HG03575 (cell line): ENCODE measurements around the gene FCGR3B.
"Not testable (repeated sequence)": the region's sequence is repeated elsewhere in the genome, so short reads cannot be mapped to it uniquely, and the experiment has no call there.

Experiments used
- ATAC-seq: cut with Tn5 transposase; IDR thresholded peaks from one replicate; pipeline ENCODE4 v1.9.1; 2021; ENCODE audit not compliant: unreplicated experiment, insufficient number of reproducible peaks, low FRiP score; ENCODE audit errors: extremely low read depth

Gene FCGR3B

DNA sequence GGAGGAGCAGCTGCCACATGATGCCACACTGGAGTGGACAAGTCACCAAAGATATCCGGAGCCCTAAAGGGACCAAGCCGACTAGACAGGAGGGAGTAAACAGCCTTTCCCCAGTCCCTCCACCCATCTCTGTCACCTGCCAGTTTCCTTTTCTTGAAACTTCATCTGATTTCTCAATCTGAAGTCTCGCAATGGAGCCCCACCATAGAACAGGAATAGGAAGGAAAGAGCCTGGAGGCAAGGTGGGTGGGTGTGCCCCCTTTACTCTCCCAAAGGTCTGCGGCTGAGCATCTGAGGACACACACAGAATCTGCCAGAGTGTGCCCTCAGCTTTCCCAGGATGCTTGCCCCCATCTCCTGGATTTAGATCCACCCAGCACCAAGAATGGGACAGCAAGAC is at the start of gene FCGR3B:
Gene FCGR3B (minus strand): TSS at position 101 of the 400 bp plus-strand sequence. CDS start 82 bp downstream, at position 19.
- no peak for ATAC-seq

DNA sequence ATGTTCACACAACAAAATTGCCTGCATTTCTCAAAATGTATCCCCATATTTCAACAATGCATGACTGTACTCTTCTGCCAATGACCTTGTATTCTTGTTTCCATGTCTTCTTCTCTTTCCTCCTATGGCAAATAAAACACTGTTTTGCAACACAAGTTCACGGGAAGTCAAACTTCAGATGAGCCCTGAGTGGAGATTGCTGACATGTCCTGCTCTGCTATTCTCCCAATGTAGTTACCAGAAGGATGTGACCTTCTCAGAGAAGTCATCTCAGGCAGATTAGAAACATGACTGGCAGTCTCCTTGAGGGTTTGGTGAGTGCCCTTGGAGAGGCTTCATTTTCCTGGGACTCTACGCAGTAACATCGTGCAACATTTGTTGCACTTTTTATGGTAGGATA is 47.5 kb upstream of the FCGR3B start:
- ATAC-seq = no peak

DNA sequence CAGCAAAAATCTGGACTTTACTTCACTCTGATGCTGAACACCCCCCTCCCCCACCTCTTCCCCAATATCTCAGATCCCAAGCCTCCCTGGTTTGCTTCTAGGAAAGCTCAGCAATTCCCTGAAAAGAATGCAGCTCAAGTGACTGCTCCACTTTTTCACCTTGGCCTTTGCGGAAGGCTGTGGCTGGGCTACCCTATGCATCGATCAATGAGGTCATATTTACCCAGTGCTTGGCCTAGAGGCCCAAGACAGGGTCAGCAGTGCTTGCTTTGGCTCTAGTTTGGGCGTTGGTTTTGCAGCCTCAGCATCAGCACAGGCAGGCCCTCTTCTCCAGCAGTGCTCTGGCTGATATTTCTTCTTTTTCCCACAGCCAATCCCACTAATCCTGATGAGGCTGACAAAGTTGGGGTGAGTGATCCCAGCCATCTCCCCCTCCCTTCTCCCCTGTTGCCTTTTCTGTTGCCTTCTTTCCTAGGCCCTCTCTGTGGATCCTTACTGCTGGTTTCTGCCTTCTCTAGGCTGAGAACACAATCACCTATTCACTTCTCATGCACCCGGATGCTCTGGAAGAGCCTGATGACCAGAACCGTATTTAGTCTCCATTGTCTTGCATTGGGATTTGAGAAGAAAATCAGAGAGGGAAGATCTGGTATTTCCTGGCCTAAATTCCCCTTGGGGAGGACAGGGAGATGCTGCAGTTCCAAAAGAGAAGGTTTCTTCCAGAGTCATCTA is 46.1 kb upstream of the FCGR3B start:
- no peak for ATAC-seq

DNA sequence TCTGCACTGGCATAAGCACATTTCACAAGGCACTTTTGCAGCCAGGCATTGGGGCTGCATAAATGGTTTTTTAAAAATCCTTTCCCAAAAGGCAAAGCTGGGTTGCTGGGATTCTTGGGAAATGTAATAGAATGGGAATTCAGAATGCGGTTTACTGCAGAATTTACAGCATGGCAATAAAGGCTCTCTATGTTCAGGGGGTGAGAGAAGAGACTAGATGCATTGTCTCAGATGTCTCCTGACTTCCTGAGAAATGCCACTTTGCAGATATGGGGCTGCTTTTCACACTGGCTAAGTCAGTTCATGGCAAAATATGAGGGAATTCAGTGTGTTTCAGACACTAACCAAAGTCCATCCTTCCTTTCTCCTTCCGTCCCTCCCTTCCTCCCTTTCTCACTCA is 45.5 kb upstream of the FCGR3B start:
- no peak for ATAC-seq

DNA sequence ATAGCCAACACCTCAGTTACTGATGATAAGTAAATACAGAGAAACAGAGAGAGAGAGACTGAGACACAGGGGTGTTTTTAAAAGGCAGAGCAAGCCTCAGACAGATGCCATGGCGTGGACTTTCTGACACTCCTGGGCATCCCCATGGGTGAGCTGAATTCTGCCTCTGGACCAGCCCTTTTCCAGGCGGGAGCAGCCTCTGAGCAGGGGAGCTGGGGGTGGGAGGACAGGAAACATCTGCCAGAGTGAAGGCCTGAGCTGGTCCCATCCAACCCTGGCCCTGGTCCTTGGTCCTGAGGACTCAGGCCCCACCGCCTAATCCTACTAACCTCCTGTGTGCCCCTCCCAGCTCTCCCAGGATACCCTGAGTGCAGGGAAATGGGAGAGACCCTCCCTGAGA is 43.9 kb upstream of the FCGR3B start:
- ATAC-seq = not testable (repeated sequence)

DNA sequence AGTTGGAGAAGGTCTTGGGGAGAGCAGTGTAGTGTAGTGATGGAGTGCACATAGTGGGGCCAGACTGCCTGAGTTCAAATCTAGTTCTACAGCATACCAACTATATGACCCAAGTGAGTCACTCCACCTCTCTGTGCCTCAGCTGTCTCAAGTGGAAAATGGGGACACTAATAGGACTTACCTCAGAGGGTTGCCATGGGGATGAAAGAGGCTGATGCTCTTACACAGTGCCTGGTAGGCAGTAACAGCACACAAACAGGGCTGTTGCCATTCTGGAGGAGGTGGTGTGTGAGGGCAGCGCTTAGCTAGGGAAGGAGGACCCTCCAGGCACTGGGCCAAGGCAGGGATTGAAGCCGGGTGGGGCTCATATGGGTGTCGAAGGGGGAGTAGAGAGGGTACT is 43.5 kb upstream of the FCGR3B start:
- ATAC-seq = not testable (repeated sequence)

DNA sequence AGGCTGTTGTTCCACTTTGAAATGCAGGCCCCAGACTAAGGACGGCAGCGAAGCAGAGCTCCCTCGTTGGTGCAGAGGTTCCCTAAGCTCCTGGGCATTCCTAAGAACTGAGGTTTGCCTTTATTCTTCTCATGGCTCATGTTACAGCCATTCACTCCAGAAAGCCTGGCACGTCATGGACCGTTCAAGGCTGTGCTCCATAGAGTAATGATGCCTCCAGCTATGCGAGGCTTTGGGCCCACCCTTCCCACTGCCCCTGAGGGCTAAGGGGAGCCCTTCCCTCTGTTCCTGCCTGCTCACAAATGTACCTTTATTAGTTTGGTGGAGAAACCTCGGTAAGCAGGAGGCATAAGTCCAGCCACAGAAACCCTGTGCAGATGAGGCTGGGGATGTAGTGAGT is 42.5 kb upstream of the FCGR3B start:
- not testable (repeated sequence) for ATAC-seq

DNA sequence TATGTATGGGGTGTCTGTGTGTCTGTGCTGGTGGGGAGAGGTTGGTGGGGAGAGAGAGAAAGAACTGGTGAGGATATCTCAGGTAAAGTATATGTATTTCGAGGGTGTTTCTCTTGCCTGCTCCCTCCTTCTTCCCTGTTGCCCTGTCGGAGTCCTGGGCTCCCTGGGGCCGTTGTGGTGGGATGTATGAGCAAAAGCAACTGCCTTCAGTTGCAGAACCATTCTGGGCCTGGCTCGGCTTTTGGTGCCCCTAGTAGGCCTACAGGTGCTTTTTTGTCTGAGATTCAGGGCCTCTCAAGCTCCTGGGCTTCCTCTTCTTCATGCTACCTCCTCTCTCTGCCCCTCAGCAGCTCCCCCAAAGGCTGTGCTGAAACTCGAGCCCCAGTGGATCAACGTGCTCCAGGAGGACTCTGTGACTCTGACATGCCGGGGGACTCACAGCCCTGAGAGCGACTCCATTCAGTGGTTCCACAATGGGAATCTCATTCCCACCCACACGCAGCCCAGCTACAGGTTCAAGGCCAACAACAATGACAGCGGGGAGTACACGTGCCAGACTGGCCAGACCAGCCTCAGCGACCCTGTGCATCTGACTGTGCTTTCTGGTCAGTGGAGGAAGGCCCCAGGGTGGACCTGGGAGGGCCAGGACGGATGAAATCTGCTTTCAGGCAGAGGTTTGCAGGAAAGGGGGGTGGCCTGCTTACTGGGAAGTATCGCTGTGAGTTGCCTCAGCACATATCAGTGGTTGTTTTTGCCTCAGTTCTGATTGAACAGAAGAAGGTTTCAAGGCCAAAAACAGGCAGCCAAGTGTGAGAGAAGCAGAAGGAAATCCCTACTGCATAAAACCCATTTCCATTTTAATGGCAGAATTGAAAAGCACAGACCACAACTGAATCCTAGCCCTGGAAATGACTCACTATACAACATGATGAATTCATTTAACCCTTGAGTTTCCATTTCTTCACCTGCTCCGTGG is 40.4 kb upstream of the FCGR3B start:
- not testable (repeated sequence) for ATAC-seq

DNA sequence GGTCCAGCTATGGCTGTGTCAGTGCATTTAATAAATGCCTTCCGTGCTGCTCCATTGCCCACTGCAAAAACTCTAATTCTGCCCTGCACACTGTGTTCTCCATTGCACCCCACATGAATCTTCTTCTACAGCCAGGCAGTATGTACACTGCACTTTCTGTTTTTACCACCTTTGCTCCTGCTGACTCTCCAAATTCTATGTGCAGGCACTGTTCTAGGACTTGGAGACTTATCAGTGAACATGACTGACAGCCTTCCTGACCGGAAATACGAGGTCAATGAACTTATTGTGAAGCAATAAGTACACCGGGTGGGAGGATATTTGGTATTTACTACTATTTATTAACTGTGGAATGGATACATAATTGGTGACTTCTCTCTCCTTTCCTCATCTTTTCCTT is 33.7 kb upstream of the FCGR3B start:
- not testable (repeated sequence) for ATAC-seq

DNA sequence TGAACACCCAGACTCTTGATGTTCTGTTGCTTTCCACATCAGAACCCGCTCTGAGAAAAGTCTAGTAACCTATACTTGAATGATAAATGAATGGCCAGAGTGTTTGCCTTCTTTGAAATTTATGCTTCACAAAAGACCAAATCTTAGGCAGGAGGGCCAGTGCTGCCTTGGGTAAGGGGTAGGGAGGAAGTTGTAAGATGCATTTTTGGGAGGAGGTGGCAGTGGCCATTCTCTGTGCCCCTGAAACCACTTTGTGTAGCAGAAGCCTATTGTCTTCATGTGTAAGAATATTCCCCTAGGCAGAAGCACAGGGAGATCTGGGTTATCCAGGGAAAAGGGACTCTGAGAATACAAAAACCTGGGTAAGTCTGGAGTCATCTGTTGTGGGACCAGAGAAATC is 32.6 kb upstream of the FCGR3B start:
- ATAC-seq = not testable (repeated sequence)

DNA sequence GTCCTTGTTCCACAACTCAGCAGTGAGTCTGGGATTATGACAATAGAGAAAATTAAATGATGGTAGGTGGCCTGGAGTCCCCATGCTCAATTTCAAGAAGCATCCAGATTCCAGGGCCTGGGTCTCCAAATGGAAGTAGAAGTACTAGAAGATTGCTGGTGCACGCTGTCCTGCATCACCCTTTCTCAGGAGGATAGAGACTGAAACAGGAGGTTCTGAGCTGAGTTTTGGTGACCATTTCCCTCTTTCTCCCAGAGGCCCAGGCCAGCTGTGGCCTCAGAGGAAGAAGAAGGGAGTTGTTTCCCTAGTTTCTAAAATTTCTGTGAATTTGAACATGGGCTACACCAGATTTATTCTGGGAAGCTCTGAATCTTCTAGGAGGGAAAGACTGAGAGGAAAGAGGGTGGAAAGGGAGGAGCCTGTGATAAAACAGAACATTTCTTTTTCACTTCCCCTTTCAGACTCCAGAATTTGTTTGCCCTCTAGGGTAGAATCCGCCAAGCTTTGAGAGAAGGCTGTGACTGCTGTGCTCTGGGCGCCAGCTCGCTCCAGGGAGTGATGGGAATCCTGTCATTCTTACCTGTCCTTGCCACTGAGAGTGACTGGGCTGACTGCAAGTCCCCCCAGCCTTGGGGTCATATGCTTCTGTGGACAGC is 31.8 kb upstream of the FCGR3B start, which contains the start of gene FCGR2B:
Gene FCGR2B (plus strand): TSS at position 460 of the 656 bp plus-strand sequence. CDS start 99 bp downstream, at position 559.
- not testable (repeated sequence) for ATAC-seq

DNA sequence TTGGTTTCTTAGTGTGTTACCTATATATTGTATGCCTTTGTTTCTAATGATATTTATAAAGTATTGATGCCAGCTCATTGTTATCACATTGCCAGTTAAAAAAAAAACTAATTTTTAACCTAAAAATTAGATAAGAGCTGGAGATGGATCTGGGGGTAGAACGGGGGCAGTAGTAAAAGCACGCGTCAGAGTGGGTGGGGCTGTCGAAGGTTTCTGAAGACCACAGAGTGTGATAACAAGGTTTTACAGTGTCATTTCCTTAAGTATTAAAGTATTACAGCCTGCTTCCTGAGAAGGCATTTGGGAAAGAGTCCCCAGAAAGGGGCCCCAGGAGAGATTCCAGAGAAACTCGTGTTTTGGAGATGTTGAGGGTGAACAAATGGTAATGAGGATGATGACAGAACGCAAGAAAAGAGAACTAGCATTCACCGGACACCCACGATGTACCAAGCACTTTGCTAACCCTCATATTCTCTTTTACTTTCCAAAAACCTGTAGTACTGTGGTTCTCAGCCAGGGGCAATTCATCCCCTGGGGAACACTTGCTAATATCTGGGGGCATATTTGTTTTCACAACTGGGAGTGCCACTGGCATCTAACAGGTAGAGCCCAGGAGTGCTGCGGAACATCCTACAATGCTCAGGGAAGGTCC is 30.8 kb upstream of the FCGR3B start:
- not testable (repeated sequence) for ATAC-seq

DNA sequence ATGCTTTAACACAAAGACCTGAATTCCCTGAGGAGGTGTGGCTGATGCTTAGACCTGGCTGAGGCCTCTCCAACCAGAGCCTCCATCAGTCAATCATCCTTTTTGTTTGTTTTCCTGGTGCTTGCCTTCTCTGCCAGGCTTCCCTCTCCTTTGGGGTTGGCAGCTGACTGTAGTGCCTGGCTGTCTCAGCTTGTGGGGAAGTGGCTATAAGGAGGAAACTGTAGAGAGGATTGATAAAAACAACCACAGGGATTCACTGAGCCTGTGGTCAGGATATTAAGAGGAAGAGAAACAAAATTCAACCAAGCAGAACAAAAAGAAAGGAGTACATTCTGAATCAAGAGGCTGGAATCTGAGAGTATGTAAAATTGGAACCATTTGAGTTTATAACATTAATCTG is 27.5 kb upstream of the FCGR3B start:
- not testable (repeated sequence) for ATAC-seq

DNA sequence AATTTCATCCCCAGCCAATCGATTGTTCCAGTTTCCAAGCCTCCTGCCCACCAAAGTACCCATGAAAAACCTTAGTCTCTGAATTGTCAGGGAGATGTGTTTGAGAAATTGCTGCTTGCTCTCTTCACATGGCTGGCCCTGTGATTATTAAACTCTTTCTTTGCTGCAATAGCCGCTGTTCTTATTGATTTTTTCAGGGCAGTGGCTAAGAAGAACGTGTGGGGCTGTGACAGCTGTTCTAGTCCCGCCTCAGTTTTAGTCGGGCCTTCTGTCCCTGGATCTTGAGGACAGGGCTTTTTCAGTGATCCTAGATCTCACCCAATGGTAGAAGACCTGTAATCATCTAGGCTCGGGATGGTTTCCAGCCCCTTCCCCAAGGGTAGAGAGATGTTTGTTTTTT is 23.0 kb upstream of the FCGR3B start:
- not testable (repeated sequence) for ATAC-seq

DNA sequence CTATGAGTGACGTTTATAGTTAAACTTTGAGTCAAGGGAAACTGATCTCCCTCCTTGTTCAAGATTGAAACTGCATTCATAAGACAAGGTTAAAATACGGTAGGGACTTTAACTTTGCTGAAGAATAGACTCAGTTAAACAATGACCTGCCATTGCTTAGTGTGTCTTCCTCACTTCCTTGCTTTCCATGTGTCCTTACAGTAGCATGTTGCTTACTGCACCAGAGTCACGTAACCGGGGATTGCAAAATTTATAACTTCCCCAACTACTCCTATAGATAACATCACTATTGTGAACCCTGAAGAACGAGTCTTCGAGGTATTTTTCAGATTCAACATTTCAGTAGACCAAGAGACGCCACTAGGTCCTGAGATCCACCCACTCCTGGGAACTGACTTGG is 22.6 kb upstream of the FCGR3B start:
- not testable (repeated sequence) for ATAC-seq

DNA sequence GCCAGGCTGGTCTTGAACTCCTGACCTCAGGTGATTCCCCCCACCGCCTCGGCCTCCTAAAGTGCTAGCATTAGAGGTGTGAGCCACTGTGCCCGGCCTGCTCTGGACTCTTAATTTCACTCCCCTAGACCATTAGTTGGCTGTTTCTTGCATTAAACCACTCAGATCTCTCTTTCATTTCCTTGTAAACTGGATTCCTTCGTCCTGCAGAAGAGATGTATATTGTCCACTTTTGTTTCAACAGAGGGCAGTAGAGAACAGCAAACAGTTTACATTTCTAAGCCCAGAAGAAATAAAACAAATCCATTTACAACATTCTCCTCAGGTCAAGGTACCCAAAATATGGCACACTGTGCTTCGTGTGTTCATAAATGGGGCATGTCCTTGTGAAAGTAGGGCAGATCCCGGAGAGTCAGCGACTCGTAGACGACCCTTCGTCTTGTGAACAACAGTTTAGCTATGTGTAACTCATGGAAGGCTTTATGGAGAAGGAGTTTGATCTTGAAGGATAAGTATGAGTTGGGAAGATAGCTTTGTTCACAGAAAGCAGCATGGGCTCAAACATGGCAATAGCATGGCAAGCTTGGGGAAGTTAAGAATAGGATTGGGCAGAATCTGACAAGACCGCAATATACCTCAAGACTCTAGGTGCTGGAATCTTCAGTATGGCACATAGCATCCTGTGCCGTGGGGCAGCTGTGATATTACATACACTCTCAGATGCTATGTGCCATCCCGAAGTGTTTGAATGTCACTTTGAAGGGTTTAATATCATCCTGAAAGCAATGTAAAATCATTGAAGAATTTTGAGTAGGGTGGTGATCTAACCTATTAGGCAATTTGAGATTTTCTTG is 16.8 kb upstream of the FCGR3B start:
- ATAC-seq = not testable (repeated sequence)

DNA sequence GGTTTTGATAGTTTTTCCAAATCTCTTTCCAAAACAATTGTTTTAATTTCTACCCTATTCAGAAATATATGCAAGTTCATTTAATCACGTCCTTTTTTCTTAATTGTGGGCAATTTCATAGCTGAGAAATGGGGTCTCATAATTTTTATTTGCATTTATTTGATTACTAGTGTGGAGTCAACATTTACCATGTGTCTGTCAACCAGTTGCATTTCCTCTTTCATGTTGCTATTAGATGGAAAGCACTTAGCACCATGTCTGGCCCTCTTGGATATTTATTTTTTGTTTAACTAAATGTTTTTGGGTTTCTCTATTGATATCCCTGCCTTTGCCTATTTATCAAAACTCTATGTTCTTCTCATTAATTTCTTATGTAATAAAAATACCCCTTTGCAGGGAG is 13.9 kb upstream of the FCGR3B start:
- ATAC-seq = not testable (repeated sequence)
